ENCODE measurements around the gene KCNQ1.

The KCNQ1 gene

DNA sequence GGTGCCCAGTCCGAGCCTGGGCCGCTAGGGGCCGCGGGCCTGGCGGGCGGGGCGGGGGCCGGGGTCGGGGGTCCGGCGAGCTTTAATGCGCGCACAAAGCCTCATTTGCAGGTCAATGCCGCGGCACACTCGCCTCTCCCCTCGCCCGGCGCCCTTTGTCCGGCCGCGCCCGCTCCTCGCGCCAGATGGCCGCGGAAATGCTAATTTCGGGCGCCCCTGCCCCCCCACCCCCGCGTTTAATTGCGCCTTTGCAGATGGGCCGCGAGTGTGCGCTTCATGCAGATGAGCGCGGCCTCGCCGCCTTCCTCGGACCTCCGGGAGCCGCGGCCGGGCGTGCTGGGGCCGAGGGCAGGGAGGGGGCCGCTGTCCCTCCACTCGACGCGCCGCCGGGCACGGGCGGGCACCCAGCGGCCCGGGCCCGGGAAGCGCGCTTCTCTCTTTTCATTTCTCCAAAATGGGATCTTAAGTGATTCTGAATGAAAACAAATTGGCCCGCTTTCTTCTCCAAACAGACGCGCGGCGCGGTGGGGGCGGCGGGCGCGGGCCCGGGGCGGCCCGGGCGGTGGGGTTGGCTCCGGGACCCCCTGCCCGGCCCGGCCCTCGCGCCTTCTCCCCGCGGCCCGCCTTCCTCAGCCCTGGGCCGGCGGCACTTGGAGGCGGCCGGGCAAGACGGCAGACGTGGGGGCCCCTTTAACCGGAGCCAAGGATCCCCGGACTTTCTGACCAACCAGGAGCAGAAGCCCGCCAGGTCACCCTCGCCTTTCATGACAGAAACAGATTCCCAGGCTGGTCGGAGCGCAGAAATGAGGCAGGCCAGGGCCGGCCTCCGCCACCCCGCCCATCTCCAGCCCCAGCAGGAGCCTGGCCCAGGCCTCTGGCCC is 417.8 kb downstream of the KCNQ1 start:
- no peak for DNase-seq (ENCODE audit: low read depth)

DNA sequence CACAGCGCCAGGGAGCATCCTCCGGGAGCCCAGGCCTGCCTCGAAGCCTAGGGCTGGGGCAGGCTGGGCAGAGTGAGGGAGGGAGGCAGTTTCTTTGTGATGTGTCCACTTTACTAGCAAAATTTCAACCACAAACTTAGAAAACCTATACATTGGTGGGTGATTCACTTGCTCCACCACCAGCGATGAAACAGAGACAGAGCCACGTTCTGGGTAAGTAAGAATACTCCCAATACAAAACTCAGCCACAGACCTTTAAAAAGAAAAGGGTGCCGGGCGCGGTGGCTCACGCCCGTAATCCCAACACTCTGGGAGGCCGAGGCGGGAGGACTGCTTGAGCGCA is 418.4 kb downstream of the KCNQ1 start:
- no peak for DNase-seq (ENCODE audit: low read depth)

DNA sequence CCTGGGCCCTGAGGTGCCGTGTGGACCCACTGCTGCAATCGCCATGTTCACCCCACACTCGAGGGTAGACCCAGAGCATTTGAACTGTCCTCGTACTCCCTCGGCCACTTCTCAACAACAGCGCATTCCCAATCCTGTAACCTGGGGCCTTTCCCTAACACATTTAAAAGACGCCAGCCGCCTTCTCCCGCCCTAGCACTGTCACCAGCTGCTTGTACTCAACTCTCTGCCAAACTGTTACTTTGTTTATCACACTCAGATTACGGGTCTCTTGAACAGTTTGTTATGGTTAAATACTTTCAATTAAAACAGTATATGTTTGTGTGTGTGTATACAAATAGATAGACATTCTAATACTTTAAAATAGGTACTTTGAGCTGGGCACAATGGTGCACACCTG is 420.1 kb downstream of the KCNQ1 start:
- DNase-seq (ENCODE audit: low read depth), result no peak

DNA sequence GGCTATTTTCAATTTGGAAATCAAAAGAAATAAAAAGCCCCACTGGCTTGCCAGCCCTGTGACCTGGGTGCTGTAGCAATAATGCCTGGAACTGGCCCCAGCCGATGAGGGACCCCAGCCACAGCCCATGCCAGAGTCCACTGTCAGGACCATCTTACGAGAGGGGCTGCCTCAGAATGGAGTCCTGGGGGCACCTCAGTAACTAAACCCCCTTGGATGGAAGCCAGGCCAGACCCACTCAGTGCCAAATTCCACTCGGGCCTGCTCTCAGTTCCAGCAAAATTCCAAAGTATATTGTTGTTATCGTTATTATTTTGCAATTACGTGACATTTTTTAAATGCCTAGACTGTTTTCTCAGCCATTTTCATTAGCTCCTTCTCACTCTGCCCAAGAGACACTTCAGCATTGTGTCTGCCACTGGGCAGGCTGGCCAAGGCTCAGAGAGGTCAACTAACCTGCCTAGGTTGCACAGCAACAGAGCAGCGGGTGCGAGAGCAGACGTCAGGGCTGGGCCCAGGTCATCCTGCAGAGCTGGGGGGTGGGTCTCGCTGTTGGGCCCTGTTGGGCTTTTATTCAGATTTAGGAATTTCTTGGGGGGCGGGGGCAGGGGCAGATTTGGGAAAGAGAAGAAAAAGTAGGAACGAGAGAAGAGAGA is 421.2 kb downstream of the KCNQ1 start:
- DNase-seq (ENCODE audit: low read depth), result no peak

DNA sequence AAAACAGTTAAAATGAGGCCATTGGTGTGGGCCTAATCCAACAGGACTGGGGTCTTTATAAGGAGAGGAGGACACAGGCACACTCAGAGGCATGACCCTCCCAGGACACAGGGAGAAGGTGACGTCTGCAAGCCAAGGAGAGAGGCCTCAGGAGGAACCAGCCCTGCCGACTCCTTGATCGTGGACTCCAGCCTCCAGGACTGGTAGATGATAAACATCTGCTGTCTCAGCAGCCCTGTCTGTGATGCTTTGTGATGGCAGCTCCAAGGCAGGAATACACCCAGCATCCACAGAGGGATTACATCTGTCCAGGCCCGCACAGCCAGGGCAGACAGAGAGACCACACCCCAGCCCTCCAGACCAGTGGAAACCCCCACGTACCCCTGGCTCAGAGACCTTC is 422.3 kb downstream of the KCNQ1 start:
- no peak for DNase-seq (ENCODE audit: low read depth)

DNA sequence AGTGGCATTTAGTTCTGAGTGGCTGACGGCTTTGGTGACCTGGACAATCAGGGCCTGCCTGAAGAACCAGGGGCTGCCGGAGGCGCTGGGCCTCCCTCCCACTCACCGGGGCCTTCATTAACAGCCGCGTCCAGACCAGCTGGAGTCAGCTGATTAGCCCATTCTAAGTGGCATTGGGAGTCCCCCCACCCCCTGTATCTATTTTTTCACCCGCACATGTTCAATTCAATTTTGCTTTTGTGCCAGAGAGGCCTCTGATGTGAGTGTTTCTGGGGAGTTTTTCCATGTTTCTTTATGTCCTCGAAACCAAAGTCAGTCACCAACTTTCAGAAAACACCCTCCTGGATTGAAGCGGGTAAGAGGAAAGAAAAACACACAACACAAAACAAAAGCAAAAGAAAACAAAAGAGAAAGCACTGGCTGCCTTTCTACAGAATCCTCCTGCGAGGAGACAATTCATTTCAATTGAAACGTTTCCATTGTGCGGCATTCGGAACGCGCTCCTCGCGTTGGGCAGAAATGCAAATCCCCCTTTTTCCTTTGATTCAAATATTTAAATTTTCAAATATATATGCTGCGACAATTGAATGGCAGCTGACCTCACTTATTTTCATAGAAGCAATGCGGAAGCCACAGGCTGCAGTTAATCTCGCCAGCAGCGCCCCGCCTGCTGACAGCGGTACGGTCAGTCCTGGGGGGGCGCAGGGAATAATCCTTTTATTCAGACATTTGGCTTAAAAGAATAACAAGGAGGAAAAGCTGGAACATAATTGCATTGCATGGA is 423.1 kb downstream of the KCNQ1 start:
- no peak for DNase-seq (ENCODE audit: low read depth)

DNA sequence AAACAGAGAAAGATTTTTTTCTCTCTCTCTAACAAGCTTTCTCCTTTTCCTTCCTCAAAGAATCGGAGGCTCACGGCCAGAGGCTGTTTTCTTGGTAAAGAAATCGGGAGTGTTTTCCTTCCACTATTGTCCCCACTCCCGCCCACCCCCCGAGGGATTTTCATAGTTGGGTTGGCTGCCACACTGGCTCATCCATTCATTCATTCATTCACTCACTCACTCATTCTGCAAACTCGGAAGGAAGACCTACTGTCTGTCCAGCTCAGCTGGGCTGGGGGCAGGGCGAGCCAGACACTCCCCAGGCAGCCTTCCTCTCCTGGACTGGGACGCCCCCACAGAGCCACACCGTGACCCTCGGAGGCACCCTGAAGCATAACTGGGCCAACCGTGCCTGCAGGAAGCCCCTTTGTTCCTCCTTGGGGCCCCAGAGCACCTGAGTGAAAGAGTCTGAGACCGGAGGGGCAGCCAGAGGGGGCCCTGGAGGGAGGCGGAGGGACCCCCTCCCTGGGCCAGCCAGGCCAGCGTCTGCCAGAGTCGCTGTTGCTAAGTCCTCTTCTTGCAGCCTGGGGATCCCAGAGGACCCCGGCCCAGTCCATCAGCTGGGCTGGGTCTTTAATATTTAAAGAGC is 423.8 kb downstream of the KCNQ1 start:
- DNase-seq (ENCODE audit: low read depth), result no peak

DNA sequence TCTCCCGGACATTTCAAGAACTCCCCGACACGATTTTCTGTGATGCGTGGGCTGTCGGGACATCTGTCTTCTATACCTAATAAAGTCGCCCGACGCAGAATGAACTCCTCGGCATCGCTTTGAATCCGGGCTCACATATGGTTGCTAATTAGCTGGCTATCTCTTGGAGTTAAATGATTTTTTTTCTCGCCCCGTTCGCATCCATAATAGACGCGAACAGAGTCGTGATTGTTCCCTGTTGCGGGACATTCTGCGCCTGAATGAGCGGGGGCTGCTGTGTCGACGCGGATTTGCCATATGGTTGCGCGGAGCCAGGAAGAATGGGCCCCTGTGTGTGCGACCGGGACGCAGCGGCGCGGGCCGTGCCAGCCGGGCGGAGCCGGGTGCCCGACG is 424.3 kb downstream of the KCNQ1 start:
- DNase-seq (ENCODE audit: low read depth), result no peak

DNA sequence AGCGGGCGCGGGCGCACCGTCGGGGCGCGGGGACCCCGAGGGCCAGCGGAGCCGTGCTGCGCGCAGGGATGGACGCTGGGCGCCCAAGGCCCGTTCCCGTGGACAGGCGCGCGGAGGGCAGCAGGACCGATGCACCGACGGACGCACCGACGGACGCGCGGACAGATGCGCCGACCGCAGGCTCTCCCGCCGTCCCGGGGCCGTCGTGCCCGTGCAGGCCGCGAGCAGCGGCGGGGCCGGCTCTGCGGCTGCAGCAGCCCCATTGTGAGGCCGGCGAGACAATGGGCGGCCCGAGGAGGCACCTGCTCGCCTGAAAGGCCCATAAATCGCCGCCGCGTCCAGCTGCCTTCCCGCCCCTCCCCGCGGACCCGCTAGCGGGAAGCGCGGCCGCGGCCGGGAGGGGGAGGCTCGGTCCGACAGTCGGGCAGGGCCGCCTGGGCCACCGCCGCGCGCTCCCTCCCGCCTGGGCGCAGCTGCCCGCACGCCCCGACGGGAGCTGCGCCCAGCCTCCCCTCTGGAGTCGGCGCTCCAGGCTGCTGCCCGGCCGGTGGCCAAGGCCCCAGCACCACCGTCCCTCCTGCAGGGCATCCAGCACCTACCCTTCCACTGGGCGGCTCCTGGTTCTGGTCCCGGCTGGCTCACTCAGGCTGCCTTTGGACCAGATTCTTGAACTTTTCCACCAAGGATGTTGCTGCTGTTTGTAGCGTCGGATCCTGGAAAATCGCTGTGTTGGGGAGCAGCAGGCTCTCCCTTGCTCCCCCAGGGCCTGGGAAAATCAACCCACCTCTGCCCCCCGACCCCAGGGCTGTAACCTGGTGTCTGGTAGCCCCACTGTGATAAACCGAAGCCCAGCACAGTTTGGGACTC is 425.0 kb downstream of the KCNQ1 start:
- no peak for DNase-seq (ENCODE audit: low read depth)

DNA sequence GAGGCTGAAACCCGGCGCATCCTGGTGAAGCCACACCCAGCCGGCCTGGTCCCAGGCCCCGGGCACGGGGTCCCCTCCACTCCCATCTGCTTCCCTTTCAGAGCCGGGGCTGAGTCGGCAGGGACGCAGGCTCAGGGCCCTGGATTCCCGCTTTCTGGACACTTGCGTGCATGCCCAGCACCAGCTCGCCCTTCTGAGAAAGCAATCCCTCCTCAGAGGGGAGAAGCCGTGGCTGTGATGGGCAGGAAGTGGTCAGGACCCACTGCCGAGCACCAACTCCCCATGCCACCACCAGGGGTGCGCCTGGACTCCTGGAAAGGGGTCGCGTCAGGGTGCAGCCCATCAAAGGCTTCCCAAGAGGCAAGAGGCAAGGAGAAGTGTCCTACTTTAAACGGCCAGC is 425.7 kb downstream of the KCNQ1 start:
- no peak for DNase-seq (ENCODE audit: low read depth)

DNA sequence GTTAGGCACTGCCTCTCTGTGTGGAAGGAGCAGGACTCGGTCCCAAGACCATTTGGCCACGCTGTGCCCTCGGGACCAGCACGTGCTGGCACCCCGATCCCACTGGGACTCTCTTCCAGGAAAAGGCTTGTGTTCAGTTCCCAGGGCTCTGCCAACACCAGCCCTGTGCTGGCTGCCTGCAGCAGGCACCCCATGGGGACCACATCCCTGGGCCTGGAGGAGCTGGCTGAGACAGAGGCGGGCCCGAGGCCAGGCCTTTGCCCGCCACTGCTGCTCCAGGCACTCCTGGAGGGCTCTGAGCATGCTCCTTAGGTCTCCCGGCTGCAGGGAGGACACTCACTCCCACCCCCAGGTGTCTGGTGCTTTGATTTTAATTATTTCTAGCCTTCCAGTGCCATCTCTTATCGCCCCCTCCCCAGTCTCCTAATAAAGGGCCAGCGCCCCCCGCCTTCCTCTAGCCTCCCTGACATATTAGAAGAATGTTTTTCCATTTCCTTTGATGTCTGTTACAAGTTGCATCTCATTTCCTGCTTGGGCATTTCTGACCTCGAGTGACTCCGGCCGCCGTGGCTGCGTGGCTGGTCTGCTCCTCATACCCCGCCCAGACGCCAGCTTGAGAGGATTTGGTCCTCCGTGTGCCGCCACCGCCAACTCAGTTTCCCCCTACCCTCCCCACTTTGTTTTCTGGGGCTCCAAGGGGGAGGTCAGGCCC is 426.3 kb downstream of the KCNQ1 start:
- no peak for DNase-seq (ENCODE audit: low read depth)

DNA sequence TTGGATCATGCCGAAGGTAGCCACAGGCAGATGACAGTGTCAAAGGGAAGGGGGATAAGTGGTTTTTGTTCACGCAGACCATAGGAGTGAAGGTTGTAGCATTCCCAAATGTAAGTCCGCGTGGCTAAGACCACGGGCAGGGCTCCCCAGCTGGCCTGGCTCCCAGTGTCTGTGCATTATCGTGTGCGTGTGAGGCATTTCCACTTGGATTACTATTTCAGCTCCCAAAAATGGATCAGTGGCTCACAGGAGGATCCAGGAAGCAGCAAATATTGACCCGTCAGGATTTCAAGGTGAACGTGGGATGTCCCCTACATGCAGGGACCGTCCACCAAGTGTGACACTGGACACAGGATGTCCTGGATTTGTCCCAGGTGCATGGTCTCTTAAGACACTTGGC is 430.2 kb downstream of the KCNQ1 start:
- no peak for DNase-seq (ENCODE audit: low read depth)

DNA sequence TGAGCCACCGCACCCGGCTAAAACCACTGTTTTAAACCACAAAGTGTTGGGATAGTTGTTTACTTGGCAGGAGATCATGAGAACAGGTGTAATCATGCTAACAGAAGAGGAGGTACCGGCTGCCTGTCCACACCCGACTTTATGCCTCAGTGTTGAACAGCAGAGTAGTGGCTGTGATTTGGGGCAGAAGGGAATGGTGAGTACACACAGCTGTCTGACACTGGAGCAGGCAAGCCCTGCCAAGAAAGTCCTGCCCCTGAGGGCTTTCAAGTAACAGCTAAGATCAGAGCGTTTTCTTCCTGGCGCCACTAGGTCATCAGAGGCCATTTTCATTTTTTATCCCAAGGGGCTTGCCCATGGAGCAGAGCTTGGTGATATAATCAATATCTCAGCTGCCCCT is 432.7 kb downstream of the KCNQ1 start:
- DNase-seq (ENCODE audit: low read depth), result no peak

DNA sequence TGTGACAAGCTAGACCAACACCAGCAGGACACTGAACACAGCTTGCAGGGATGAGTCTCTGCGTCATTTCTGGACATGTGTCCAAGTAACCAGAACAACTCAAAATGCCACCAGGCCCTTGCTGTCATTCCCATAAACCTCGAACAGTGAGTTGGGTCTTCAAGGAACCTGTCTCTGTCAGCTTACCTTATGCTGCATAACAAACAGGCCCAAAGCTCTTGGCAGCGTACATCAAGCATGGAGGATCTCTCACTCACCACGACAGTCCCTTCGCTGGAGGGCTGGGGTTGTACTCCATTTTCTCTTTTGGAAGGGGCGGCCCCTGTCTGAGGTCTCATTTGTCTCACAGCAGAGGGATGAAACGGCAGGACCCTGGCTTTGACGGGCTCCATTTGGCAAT is 434.0 kb downstream of the KCNQ1 start:
- DNase-seq (ENCODE audit: low read depth), result no peak

DNA sequence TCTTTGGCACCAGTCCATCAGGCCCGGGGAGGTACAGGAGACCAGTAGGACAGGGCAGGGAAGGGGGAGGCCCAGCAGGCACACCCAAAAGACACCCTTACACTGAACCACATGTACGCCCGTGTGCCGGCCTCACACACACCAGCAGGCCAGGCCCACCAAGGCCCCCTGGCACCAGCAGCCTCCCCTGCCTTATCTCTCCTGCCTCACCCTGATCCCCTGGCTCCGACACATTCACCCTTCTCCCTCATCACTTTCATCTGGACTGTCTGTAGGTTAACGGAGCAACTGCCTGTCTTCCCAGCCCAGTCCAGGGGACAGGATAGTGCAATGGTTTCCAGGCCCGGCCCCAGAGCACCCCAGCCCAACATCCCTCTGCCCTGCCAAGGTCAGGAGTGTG is 435.8 kb downstream of the KCNQ1 start:
- no peak for DNase-seq (ENCODE audit: low read depth)

DNA sequence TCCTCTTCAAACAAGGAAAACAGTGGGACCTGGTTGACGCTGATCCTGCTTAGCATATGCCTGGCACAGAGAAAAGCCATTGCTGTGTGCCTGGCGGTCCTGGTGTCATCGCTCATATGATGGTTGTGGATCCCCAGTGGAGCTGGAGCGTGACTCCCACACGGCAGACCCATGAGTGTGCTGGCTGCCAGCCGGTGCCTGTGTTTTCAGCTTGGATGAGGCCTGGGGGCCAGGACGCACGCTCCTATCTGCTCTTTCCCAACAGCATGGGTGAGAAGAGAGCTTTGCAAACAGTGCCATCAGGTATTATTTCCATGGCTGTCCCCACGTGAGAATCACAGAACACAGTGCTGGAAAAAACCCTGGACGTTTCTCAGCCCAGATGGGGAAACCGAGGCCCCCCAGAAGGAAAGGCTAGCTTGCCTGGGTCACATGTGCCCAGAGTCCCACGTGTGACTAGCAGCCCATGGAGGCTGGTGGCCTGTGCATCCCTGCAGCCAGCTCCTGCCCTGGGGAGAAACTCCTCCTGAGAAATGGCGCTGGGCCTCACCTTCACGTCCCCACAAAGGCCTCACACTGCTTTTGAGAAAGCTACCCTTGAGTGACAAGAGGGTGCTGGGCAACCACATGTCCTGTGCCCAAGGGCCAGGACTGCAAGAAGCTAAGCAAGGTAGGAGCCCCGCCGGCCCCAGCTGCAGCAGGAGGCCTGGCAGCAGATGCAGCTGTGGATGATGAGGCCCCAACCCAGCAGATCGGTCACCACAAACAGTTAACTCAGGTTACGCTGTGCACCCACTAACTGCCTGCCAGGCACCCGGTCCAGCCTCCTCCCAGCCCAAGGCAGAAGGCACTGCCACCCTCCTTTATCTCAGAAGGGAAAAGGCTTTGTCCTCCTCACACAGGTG is 436.5 kb downstream of the KCNQ1 start:
- DNase-seq (ENCODE audit: low read depth), result no peak

DNA sequence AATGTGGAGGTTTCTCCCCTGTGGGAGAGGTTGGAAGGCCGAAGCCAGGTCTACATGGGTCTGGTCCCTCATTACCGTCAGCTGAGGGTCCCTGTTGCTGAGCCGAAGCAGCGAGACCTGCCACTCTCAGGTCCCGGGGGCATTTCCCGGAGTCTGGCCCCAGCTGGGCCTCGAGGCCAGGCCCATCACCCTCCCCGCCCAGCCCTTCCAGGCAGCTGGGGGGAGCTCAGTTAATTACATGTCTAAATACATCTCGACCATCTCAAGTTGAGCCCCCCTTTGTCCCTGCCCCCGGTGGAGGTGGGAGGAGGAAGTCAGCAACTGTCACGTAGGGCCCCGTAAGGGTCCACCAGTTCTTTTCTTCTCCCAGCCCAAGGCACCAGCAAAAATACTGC is 437.2 kb downstream of the KCNQ1 start:
- no peak for DNase-seq (ENCODE audit: low read depth)

DNA sequence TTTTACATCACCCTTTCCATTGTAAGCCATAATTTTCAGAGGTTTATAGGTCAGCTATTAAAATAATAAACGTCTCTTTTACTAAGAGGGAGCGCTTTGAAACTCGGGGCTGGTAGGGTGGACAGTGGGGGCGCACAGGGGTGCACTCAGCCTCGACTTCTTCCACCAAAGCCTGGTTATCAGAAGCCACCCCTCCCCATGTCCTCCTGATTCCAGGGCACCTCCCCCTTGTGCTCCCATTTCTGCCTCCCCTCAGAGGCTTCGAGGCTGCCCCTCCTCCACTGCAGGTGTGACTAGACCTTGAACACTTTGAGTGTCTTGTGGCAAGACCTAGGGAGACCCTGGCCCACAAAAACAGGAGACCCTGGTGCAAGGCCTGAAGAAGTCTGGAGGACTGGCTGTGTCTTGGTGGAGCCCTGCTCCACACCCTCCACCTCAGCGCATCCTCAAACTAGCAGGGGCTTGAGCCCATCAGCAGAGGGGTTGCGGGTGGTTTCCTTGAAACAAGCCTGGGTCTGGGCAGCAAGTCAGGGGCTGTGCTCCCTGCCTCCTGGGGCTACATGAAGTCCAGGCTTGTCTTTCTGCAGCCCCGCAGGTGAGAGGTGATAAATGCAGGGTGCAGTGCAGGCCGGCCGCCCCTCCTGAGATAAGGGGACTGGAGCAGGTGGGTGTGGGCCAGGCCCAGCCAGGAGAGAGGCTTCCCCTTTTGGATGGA is 437.7 kb downstream of the KCNQ1 start:
- DNase-seq (ENCODE audit: low read depth), result no peak

DNA sequence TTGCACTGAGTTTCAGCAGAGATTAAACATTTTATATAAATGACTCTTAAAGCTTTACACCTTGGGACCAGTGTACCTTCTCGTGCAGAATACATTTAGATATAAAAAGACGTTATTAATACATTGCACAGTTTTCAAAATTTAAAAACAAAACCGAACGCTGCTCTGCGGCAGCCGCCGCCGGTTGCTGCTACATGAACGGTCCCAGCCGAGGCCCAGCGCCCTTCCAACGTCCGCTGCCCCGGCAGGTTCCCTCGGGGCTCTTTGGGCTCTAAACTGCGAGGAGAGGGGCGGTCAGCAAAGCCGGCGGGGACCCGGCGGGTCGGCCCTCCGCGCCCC is 438.8 kb downstream of the KCNQ1 start:
- DNase-seq (ENCODE audit: low read depth), result no peak
